Caco-2 (cell line): Measurements from ENCODE around the gene ANKRD66. TPM values are rescaled to one million over a fixed set of nuclear protein-coding genes. Genes with fewer than 3 reads are reported as not detected.

ENCODE experiments used
- BruUV-seq: library from RNA; stranded (reverse); fragments of 400-500 nt; replicated peaks from 2 replicates; lab custom pipeline; 2021; lab: Mats Ljungman, UMichigan
- CTCF ChIA-PET: fragments of 300-600 bp; sonication (Branson Sonifier 250); formaldehyde crosslinking; loops from one replicate; lab custom pipeline; 2022; ENCODE audit warnings: antibody characterized with exemption; lab: Charles Lee
- POLR2A ChIA-PET: fragments of 300-600 bp; sonication (Branson Sonifier 250); formaldehyde crosslinking; loops from one replicate; lab custom pipeline; 2022; ENCODE audit warnings: antibody characterized with exemption; lab: Charles Lee
- DNase-seq, 2 experiments: peaks; one replicate each; pipeline versions ENCODE4 v3.0.0 to v3.0.0-alpha.2; 2020 to 2022
- H3K27me3 ChIP-seq: replicated peaks from 2 replicates; pipeline ENCODE4 v1.6.0; 2011; ENCODE audit warnings: low read length; ENCODE audit not compliant: control insufficient read depth, insufficient read depth
- H3K36me3 ChIP-seq: 2 replicates; pipeline ENCODE4 v1.5.1; 2011; ENCODE audit warnings: low read length; ENCODE audit not compliant: control insufficient read depth, insufficient read depth
- H3K4me1 ChIP-seq: fragments of 250-450 bp; sonication (Bioruptor Pico); 2 replicates; pipeline ENCODE4 v1.5.1; 2020; ENCODE audit warnings: mild to moderate bottlenecking
- H3K4me3 ChIP-seq: 2 replicates; pipeline ENCODE4 v1.5.1; 2011; ENCODE audit warnings: low read depth, mild to moderate bottlenecking, control low read depth, low read length
- H3K9me3 ChIP-seq: fragments of 250-450 bp; sonication (Bioruptor Pico); 2 replicates; pipeline ENCODE4 v1.5.1; 2020; ENCODE audit warnings: mild to moderate bottlenecking, moderate library complexity
- H3K27ac Mint-ChIP-seq: one replicate; pipeline ENCODE4 v1.8.0; 2022; ENCODE audit warnings: mixed read lengths; ENCODE audit not compliant: unreplicated experiment
- H3K27me3 Mint-ChIP-seq: one replicate; pipeline ENCODE4 v1.8.0; 2022; ENCODE audit warnings: mixed read lengths; ENCODE audit not compliant: insufficient read depth, unreplicated experiment
- H3K36me3 Mint-ChIP-seq: one replicate; pipeline ENCODE4 v1.8.0; 2022; ENCODE audit warnings: mild to moderate bottlenecking, mixed read lengths; ENCODE audit not compliant: insufficient read depth, unreplicated experiment
- H3K4me1 Mint-ChIP-seq: one replicate; pipeline ENCODE4 v1.8.0; 2022; ENCODE audit warnings: low read depth, mixed read lengths; ENCODE audit not compliant: unreplicated experiment
- H3K4me3 Mint-ChIP-seq: one replicate; pipeline ENCODE4 v1.8.0; 2022; ENCODE audit warnings: mild to moderate bottlenecking, moderate library complexity, mixed read lengths; ENCODE audit not compliant: unreplicated experiment
- H3K9me3 Mint-ChIP-seq: one replicate; pipeline ENCODE4 v1.8.0; 2022; ENCODE audit warnings: mixed read lengths; ENCODE audit not compliant: unreplicated experiment
- CTCF ChIP-seq, 2 experiments: fragments of 200-600 bp in 1 of 2; IDR thresholded peaks; 1 replicate in 1 of 2; 2 replicates in 1 of 2; pipeline versions ENCODE4 v1.5.1 to v1.8.0; 2011 to 2022; ENCODE audit warnings: antibody characterized with exemption in 1 of 2, control low read depth in 1 of 2, inconsistent platforms in 1 of 2, low read depth in 1 of 2, low read length in 1 of 2, mild to moderate bottlenecking in 1 of 2, moderate library complexity in 1 of 2; ENCODE audit not compliant: insufficient read depth in 1 of 2, severe bottlenecking in 1 of 2, unreplicated experiment in 1 of 2
- intact Hi-C: fragments of 100-400 bp; cut with micrococcal nuclease; formaldehyde crosslinking; loops from one replicate; pipeline ENCODE4 v1.10.0; 2022; ENCODE audit not compliant: unreplicated experiment
- total RNA-seq: library from RNA; stranded (reverse); gene quantifications from 2 replicates; pipeline ENCODE4 v1.2.3, GENCODE V29; 2022

The ANKRD66 gene
- total RNA-seq, 1 experiment from 2014 or later, result not detected

GRCh38 chr6:46706464-46706863, 40.3 kb upstream of the ANKRD66 start:
- Histone ChIP-seq H3K27me3 (no peaks in the 10 kb centered on the region), H3K9me3 (no peaks in the 10 kb centered on the region), H3K4me1 (no peaks in the 10 kb centered on the region), H3K4me3 (no peak overlapping the region), H3K36me3 (no peaks in the 10 kb centered on the region)
- CTCF ChIA-PET, result no interaction called here
- POLR2A ChIA-PET, result no interaction called here
- no peak for TF ChIP-seq CTCF (IDR thresholded peaks at IDR 0.05; ENCODE audit: insufficient read depth in 1 of 2, low read depth in 1 of 2, low read length in 1 of 2, severe bottlenecking in 1 of 2, unreplicated experiment in 1 of 2)
- no peak for DNase-seq
- Mint-ChIP-seq H3K9me3 (no peaks in the 10 kb centered on the region), H3K27ac (no peak overlapping the region), H3K36me3 (no peaks in the 10 kb centered on the region), H3K4me1 (no peaks in the 10 kb centered on the region), H3K27me3 (peaks cover 16% of the 10 kb centered on the region), H3K4me3 (no peak overlapping the region)
- intact Hi-C loops, result loop anchor here (10.0 kb wide), 1 partner anchor 288 kb away; no protein-coding TSS in a partner anchor
- no TSS peak for BruUV-seq

DNA sequence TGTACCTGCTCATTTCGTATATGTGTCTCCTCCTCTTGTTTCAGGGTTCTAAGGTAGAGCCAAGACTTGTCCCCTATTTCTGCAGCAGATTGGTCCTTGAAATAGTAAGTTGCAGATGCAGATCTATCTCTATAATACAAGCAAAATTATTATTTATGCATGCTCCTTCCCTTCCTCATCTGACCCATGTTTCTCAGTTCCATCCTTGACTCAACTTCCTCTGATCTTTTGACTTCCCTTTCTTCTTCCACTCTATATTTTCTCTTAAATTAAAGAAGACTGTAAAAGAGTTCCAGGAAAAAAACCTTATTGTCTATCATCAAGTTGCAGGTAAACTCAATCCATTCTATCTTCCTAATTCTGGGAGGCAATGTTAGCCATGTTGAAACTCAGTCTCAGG, 35.2 kb upstream of the ANKRD66 start:
- H3K36me3 Mint-ChIP-seq, result no peaks in the 10 kb centered on the region
- H3K27me3 Mint-ChIP-seq, result peaks cover 8% of the 10 kb centered on the region

GRCh38 chr6:46715141-46715540, 31.6 kb upstream of the ANKRD66 start:
- H3K4me1 Mint-ChIP-seq, result no peaks in the 10 kb centered on the region
- no peak overlapping the region for H3K4me3 Mint-ChIP-seq
- DNase-seq, result no peak
- POLR2A ChIA-PET, result no interaction called here
- no TSS peak for BruUV-seq
- no peaks in the 10 kb centered on the region for H3K27me3 ChIP-seq
- no peak for TF ChIP-seq CTCF (IDR thresholded peaks at IDR 0.05; ENCODE audit: insufficient read depth in 1 of 2, low read depth in 1 of 2, low read length in 1 of 2, severe bottlenecking in 1 of 2, unreplicated experiment in 1 of 2)
- H3K9me3 ChIP-seq, result no peaks in the 10 kb centered on the region
- H3K36me3 Mint-ChIP-seq, result no peaks in the 10 kb centered on the region
- H3K27me3 Mint-ChIP-seq, result peaks cover 8% of the 10 kb centered on the region
- H3K9me3 Mint-ChIP-seq, result no peaks in the 10 kb centered on the region
- CTCF ChIA-PET, result no interaction called here
- H3K4me1 ChIP-seq, result no peaks in the 10 kb centered on the region
- no peak overlapping the region for H3K4me3 ChIP-seq
- H3K27ac Mint-ChIP-seq, result no peak overlapping the region
- no peaks in the 10 kb centered on the region for H3K36me3 ChIP-seq
- intact Hi-C loops, result no loop called here

More for the DNA sequence above, 35.2 kb upstream of the ANKRD66 start:
- H3K27ac Mint-ChIP-seq, result no peak overlapping the region
- TF ChIP-seq CTCF (IDR thresholded peaks at IDR 0.05; ENCODE audit: insufficient read depth in 1 of 2, low read depth in 1 of 2, low read length in 1 of 2, severe bottlenecking in 1 of 2, unreplicated experiment in 1 of 2), result no peak
- intact Hi-C loops, result no loop called here
- no peaks in the 10 kb centered on the region for H3K9me3 Mint-ChIP-seq
- H3K4me3 Mint-ChIP-seq, result no peak overlapping the region
- Histone ChIP-seq H3K36me3 (no peaks in the 10 kb centered on the region), H3K27me3 (no peaks in the 10 kb centered on the region), H3K9me3 (no peaks in the 10 kb centered on the region), H3K4me3 (no peak overlapping the region), H3K4me1 (no peaks in the 10 kb centered on the region)
- H3K4me1 Mint-ChIP-seq, result no peaks in the 10 kb centered on the region
- ChIA-PET CTCF (no interaction called here), POLR2A (no interaction called here)
- BruUV-seq, result no TSS peak
- DNase-seq, result no peak
